ENCODE results near the gene OR52E6. TPM values are rescaled to one million over a fixed set of nuclear protein-coding genes. Genes with fewer than 3 reads are reported as not detected.

OR52E6 gene
- total RNA-seq, 4 donors from 2014 or later: not detected

GRCh38 chr11:5880329-5880728 is 38.6 kb upstream of the OR52E6 start, which contains the start of gene OR52E4:
TSS of gene OR52E4 (plus strand) at chr11:5880629. CDS start at chr11:5884293, 3,664 bp downstream.
- no peak within 1 kb of the TSS for H3K4me3 ChIP-seq
- 79% methylated on average over 4 of the region's 4 CpGs for WGBS
- no peaks in the 10 kb centered on the region for H3K4me1 ChIP-seq
- H3K27me3 ChIP-seq: no peaks in the 10 kb centered on the region
- no peaks in the 10 kb centered on the region for H3K36me3 ChIP-seq
- intact Hi-C loops (cut with DNase I): no loop called here
- no peaks in the 10 kb centered on the region for H3K9me3 ChIP-seq
- no peak for DNase-seq (ENCODE audit: extremely low spot score)
- H3K27ac ChIP-seq (replicated peaks in 1 of 4): no peak within 1 kb of the TSS
- TF ChIP-seq, protein P1, sequence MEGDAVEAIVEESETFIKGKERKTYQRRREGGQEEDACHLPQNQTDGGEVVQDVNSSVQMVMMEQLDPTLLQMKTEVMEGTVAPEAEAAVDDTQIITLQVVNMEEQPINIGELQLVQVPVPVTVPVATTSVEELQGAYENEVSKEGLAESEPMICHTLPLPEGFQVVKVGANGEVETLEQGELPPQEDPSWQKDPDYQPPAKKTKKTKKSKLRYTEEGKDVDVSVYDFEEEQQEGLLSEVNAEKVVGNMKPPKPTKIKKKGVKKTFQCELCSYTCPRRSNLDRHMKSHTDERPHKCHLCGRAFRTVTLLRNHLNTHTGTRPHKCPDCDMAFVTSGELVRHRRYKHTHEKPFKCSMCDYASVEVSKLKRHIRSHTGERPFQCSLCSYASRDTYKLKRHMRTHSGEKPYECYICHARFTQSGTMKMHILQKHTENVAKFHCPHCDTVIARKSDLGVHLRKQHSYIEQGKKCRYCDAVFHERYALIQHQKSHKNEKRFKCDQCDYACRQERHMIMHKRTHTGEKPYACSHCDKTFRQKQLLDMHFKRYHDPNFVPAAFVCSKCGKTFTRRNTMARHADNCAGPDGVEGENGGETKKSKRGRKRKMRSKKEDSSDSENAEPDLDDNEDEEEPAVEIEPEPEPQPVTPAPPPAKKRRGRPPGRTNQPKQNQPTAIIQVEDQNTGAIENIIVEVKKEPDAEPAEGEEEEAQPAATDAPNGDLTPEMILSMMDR (IDR thresholded peaks at IDR 0.05): no peak
- TF ChIP-seq EP300 (IDR thresholded peaks at IDR 0.05) (no peak), POLR2AphosphoS5 (IDR thresholded peaks at IDR 0.05) (no peak), POLR2A (IDR thresholded peaks at IDR 0.05; ENCODE audit: low read depth) (no peak)

GRCh38 chr11:5878564-5878963 is 36.9 kb upstream of the OR52E6 start:
- H3K36me3 ChIP-seq: no peaks in the 10 kb centered on the region
- WGBS: 28% methylated on average over 2 of the region's 2 CpGs
- H3K27ac ChIP-seq (replicated peaks in 1 of 4): no peak overlapping the region
- TF ChIP-seq, protein P1 (IDR thresholded peaks at IDR 0.05): no peak
- TF ChIP-seq EP300 (IDR thresholded peaks at IDR 0.05) (no peak), POLR2A (IDR thresholded peaks at IDR 0.05; ENCODE audit: low read depth) (no peak)
- H3K4me3 ChIP-seq: no peak overlapping the region
- H3K27me3 ChIP-seq: no peaks in the 10 kb centered on the region
- no peaks in the 10 kb centered on the region for H3K4me1 ChIP-seq
- H3K9me3 ChIP-seq: no peaks in the 10 kb centered on the region
- intact Hi-C loops (cut with DNase I): no loop called here
- no peak for DNase-seq (ENCODE audit: extremely low spot score)

- intact Hi-C loops (cut with DNase I): no loop called here
- TF ChIP-seq, protein P1 (IDR thresholded peaks at IDR 0.05): no peak
- TF ChIP-seq POLR2AphosphoS5 (IDR thresholded peaks at IDR 0.05) (no peak), POLR2A (IDR thresholded peaks at IDR 0.05; ENCODE audit: low read depth) (no peak), EP300 (IDR thresholded peaks at IDR 0.05) (no peak)
- WGBS: 83% methylated on average over 2 of the region's 2 CpGs
- no peak overlapping the region for H3K4me3 ChIP-seq
- no peak overlapping the region for H3K27ac ChIP-seq (replicated peaks in 1 of 4)
- no peaks in the 10 kb centered on the region for H3K9me3 ChIP-seq
- H3K4me1 ChIP-seq: no peaks in the 10 kb centered on the region
- DNase-seq (ENCODE audit: extremely low spot score): no peak
- no peaks in the 10 kb centered on the region for H3K27me3 ChIP-seq
- H3K36me3 ChIP-seq: no peaks in the 10 kb centered on the region
Measured at GRCh38 chr11:5865826-5866225, 24.1 kb upstream of the OR52E6 start.

- no peak within 1 kb of the TSS for H3K4me3 ChIP-seq
- H3K27me3 ChIP-seq: no peaks in the 10 kb centered on the region
- TF ChIP-seq POLR2A (IDR thresholded peaks at IDR 0.05; ENCODE audit: low read depth) (no peak), POLR2AphosphoS5 (IDR thresholded peaks at IDR 0.05) (no peak), EP300 (IDR thresholded peaks at IDR 0.05) (no peak)
- TF ChIP-seq, protein P1 (IDR thresholded peaks at IDR 0.05): no peak
- H3K9me3 ChIP-seq: no peaks in the 10 kb centered on the region
- no peaks in the 10 kb centered on the region for H3K4me1 ChIP-seq
- WGBS: 90% methylated on average over 3 of the region's 3 CpGs
- no peak within 1 kb of the TSS for H3K27ac ChIP-seq (replicated peaks in 1 of 4)
- DNase-seq (ENCODE audit: extremely low spot score): no peak
- intact Hi-C loops (cut with DNase I): no loop called here
- no peaks in the 10 kb centered on the region for H3K36me3 ChIP-seq
Measured at GRCh38 chr11:5857590-5857989, 15.9 kb upstream of the OR52E6 start, which contains the start of gene OR52E8. TSS of gene OR52E8 (minus strand) at chr11:5857690. CDS start at chr11:5857690, 0 bp downstream.

DNA sequence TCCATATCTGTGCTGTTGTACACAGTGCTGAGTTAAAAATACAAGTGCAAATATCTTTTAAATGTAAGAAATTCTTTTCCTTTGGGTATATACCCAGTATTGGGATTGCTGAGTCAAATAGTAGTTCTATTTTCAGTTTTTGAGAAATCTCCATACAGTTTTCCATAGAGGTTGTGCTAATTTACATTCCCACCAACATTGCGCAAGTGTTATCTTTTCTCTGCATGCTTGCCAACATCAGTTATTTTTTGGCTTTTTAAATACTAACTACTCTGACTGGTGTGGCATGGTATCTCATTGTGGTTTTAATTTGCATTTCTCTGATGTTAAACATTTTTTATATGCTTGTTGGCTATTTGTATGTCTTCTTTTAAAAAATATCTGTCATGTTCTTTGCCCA is 9.3 kb upstream of the OR52E6 start:
- WGBS: 92% methylated on average over 1 of the region's 1 CpG
- no peak for DNase-seq (ENCODE audit: extremely low spot score)
- no peak overlapping the region for H3K4me3 ChIP-seq
- TF ChIP-seq POLR2A (IDR thresholded peaks at IDR 0.05; ENCODE audit: low read depth) (no peak), EP300 (IDR thresholded peaks at IDR 0.05) (no peak), POLR2AphosphoS5 (IDR thresholded peaks at IDR 0.05) (no peak)
- TF ChIP-seq, protein P1 (IDR thresholded peaks at IDR 0.05): no peak
- no peaks in the 10 kb centered on the region for H3K27me3 ChIP-seq
- peaks cover 0 to 7% (median 0%) of the 10 kb centered on the region in 4 donors for H3K9me3 ChIP-seq
- no peaks in the 10 kb centered on the region for H3K36me3 ChIP-seq
- no peaks in the 10 kb centered on the region for H3K4me1 ChIP-seq
- H3K27ac ChIP-seq (replicated peaks in 1 of 4): no peak overlapping the region
- intact Hi-C loops (cut with DNase I): no loop called here
